ENCODE measurements around the gene PRKCE. TPM values are rescaled to one million over a fixed set of nuclear protein-coding genes. Genes with fewer than 3 reads are reported as not detected.

PRKCE gene
- total and polyA plus RNA-seq, 2 of the 8 experiments (the other 6 are each of a cell fraction or from before 2014, with no cell fraction given) = 0.54 to 2.1 TPM

DNA sequence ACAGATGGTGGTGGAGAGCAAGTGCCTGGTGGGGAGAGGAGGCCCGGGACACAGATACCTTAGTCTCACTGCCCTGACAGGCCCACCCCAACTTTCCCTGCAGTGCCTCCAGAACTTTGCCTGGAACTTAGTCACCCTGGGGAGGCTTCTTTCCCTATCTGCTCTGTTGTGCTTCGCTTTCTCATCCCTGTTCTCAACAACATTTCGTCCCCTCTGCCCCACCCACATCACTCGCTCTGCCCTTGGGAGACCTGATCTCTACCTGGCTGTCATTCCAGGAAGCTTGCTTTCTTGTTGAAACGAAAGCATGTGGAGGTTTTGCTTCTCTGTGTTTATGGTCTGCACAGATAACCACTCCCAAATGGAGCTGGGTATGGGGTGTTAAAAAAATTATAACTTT is 93.8 kb downstream of the PRKCE start:
- no peak overlapping the region for H3K27ac ChIP-seq (ENCODE audit: low read depth, low read length)
- no peaks in the 10 kb centered on the region for H3K23me2 ChIP-seq (ENCODE audit: low read depth, low read length)
- FAIRE-seq (no peak), DNase-seq (ENCODE audit: low read depth in 1 of 2, low spot score in 2 of 2) (no peak)
- H4K5ac ChIP-seq (ENCODE audit: insufficient read length, low read depth, low read length) = no peak overlapping the region
- ChIA-PET CTCF (ENCODE audit: partially characterized antibody) (no interaction called here), POLR2A (ENCODE audit: partially characterized antibody) (no interaction called here)
- H2BK12ac ChIP-seq (ENCODE audit: low read depth, low read length) = no peak overlapping the region
- no peaks in the 10 kb centered on the region for H3K36me3 ChIP-seq (ENCODE audit: control insufficient read depth in 2 of 4, insufficient read depth in 4 of 4, low read length in 3 of 4)
- H3K79me1 ChIP-seq (ENCODE audit: low read depth, low read length) = no peaks in the 10 kb centered on the region
- no peaks in the 10 kb centered on the region; a peak in 1 of 7 replicates for H3K4me1 ChIP-seq (replicated peaks in 1 of 4; ENCODE audit: control insufficient read depth in 3 of 4, insufficient read depth in 4 of 4, low read length in 3 of 4)
- H3K18ac ChIP-seq (ENCODE audit: extremely low read depth, low read length) = no peak overlapping the region
- H2BK5ac ChIP-seq (ENCODE audit: low read depth, low read length) = no peak overlapping the region
- H2AK5ac ChIP-seq (ENCODE audit: low read depth, low read length) = no peak overlapping the region
- no peak overlapping the region for H3K9ac ChIP-seq (replicated peaks in 1 of 4; ENCODE audit: extremely low read depth in 1 of 4, low read depth in 3 of 4, low read length in 3 of 4)
- no peak overlapping the region for H3K23ac ChIP-seq (ENCODE audit: insufficient read length)
- no peak overlapping the region for H3K56ac ChIP-seq (replicated peaks; ENCODE audit: insufficient read length, low read depth, low read length)
- H3K4ac ChIP-seq (replicated peaks; ENCODE audit: insufficient read length, low read depth, low read length) = no peak overlapping the region
- no peak overlapping the region for H4K8ac ChIP-seq (ENCODE audit: extremely low read depth, insufficient read depth, low read length)
- H3K9me3 ChIP-seq (ENCODE audit: insufficient read depth in 2 of 2, low read depth in 1 of 2, low read length in 1 of 2) = peaks cover 2 to 4% of the 10 kb centered on the region in 2 experiments; a peak in 2 of 4 replicates
- 93% methylated on average over 5 of the region's 5 CpGs; no CpG with 5 or more reads in 1 of the 2 experiments for WGBS, 2 experiments (ENCODE audit: extremely low coverage in 1 of 2, insufficient coverage in 1 of 2, insufficient read length in 1 of 2, insufficient replicate concordance in 2 of 2, low coverage in 1 of 2, low lambda C conversion rate in 2 of 2, missing lambda C conversion rate in 1 of 2)
- no peaks in the 10 kb centered on the region for H3K79me2 ChIP-seq (ENCODE audit: control insufficient read depth in 1 of 2, insufficient read depth in 2 of 2, low read length in 2 of 2)
- no peak overlapping the region for H2BK15ac ChIP-seq (ENCODE audit: low read length)
- no peaks in the 10 kb centered on the region for H4K20me1 ChIP-seq (replicated peaks in 1 of 2; ENCODE audit: control insufficient read depth in 1 of 2, insufficient read depth in 2 of 2, low read length in 2 of 2)
- H3K14ac ChIP-seq (ENCODE audit: insufficient read length) = no peak overlapping the region
- no peak overlapping the region for H3K4me2 ChIP-seq (ENCODE audit: insufficient read depth in 1 of 2, low read depth in 2 of 2, low read length in 2 of 2)
- no peak overlapping the region for H3K4me3 ChIP-seq (ENCODE audit: extremely low read depth in 1 of 4, insufficient read depth in 2 of 4, low read depth in 3 of 4, low read length in 4 of 4)
- no peak overlapping the region for H2AFZ ChIP-seq (ENCODE audit: low read length)
- no peaks in the 10 kb centered on the region for H3K27me3 ChIP-seq (replicated peaks in 1 of 4; ENCODE audit: control insufficient read depth in 3 of 4, extremely low read depth in 1 of 4, insufficient read depth in 3 of 4, low read length in 3 of 4)
- no peak overlapping the region for H2BK120ac ChIP-seq (replicated peaks; ENCODE audit: low read depth, low read length)
- no peak overlapping the region for H2BK20ac ChIP-seq (ENCODE audit: low read length)
- no peak overlapping the region for H4K91ac ChIP-seq (replicated peaks; ENCODE audit: insufficient read length, low read length)
- TF ChIP-seq SUZ12 (IDR thresholded peaks at IDR 0.05; ENCODE audit: low read length) (no peak), CHD2 (IDR thresholded peaks at IDR 0.05; ENCODE audit: low read length) (no peak), KDM4A (IDR thresholded peaks at IDR 0.05; ENCODE audit: low read depth, low read length, severe bottlenecking) (no peak), EP300 (IDR thresholded peaks at IDR 0.05; ENCODE audit: borderline replicate concordance in 1 of 2, low read depth in 2 of 2, low read length in 2 of 2) (no peak), SIX5 (IDR thresholded peaks at IDR 0.05; ENCODE audit: low read depth, low read length) (no peak)
